AG08396 (cell line): ENCODE measurements around the gene SESN2.

ENCODE experiments used
- DNase-seq: peaks from one replicate; pipeline ENCODE4 v3.0.0; 2012; ENCODE audit warnings: low spot score, mixed read lengths

SESN2 gene

DNA sequence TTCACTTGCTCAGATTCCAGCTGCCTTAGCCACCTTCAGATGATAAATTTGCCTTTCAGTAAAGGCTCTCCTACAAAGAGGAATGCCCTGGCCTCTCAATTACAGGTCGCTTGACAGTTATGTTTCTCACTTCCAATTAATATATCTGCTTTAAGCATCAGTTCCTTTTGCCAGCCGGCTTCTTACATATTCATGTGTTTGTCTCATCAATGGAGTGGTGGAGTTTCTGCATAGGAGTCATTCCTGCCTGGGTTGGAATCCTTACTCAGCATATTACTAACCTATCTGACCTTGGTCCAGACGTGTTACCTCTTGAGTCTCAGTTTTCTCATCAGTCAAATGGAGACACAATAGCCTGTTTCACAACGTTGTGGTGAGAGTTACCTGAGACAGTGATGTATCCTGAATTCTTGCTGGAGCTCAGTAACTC lies 9.4 kb upstream of the SESN2 start:
- DNase-seq, result no peak

DNA sequence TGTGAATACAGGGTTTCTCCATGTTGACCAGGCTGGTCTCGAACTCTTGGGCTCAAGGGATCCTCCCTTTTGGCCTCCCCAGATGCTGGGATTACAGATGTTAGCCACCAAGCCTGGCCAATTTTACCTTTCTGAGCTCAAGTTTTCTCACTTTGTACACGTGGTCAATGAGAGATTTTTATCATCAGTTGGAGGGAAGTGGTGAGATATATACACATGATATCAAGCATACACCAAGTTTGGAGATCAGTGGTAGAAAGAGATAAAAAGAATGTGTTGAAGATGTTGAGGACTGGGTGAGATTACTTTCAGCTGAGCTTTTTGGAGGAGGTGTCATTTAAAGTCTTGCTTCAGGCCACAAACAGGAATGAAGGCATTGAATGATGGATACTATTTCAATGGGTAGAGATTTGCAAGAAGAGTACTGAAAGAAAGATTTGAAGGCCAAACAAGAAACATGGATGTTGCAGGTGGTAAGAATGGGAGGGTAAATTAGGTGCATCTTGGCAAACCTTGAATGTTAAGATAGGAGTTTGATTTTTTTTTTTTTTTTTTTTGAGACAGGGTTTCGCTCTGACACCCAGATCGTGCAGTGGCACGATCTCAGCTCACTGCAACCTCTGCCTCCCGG lies 3.0 kb upstream of the SESN2 start:
- no peak for DNase-seq

DNA sequence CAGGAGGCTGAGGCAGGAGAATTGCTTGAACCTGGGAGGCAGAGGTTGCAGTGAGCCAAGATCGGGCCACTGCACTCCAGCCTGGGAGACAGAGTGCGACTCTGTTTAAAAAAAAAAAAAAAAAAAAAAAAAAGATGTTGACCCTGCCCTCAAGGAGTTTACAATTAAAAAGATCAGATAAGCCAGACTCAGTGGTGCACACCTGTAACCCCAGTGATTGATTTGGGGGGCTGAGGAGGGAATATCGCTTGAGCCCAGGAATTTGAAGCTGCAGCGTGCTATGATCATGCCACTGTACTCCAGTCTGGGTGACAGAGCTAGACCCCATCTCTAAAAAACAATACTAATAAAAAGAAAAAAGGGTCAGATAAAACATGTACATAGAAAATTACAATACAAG lies 1.6 kb upstream of the SESN2 start:
- DNase-seq, result no peak

DNA sequence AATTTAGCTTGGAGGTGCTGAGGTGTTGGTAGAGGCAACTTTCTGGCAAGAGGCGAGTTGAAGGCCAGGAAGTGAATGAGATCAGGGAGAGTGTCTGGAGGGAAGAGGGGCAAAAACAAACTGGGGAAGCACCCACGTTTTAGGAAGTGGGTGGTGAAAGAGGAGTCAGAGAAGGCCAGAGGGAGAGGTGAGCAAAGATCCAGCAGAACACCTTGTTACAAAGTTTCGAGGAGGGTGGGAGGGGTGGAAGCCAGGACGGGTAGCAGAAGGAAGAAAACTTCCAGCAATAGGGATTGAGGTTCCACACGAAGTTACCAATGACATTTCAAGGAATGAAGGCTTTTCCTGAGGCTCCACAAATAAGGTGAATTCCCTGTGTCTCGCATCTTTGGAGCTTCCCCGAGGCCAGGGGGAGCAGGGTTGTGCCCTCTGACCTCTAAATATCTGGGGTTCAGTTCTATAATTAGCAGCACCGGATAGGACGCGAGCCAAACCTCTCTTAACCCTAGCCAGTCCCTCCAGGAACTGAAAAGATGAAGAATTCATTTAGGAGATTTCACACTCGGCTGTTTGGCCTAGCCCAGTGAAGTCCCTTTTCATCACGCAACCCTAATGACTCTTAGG lies 578 bp upstream of the SESN2 start:
- no peak for DNase-seq

DNA sequence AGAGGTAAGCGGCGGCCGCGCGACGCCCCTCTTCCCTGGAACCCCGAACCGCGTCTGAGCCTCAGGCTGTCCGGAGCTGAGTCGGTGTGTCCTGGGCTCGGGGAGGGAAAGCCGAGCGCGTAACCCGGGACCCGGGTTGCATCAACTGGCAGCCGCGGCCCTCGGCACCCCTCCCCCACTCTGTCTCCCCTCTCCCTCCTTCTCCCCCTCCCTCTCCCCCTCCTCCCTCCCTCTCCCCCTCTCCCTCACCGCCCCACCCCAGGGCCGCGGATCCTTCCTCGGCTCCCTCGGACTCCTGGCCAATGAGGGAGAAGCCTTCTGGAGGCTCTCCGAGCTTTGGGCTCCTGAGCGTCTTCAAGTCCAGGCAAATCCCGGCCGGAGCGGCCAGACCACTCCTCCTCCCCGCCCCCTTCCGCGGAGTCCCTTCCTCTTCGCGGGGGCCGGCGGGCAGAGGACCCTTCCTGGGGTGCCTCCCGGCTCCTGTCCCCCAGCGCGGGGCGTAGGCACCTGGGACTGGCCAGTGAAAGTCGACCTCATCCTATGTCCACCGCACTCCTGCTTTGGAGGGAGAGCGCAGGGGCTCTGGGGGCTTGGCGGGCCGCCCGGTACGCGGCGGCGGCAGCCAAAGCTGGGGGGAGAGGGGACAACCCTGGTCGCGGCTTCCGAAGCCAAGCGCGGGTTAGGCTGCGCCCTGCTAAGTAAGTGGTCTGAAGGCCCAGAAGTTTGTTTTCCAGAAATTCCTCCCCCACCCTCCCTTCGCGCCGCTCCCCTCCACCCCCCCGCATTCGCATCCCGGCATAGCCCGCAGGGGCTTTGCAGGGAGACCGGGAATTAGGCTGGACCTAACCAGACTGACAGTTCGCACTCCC lies 850 bp downstream of the SESN2 start:
- peak; percentile 82 for DNase-seq

DNA sequence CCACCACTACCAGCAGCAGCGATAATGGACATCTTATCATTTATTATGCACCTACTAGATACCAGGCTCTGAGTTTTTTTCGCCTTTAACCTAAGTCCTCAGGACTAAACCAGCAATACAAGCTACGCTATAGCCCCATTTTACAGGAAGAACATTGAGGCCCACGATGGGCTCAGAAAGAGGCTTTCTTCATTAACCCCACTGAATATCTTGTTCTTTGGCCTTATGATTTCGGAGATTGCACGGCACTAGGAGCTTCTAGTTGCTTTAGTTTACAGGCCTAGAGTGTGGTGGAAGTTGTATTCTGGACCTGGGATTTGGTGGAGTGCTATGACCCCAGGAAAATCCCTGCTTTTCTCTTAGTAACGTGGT lies 1.5 kb downstream of the SESN2 start:
- no peak for DNase-seq

DNA sequence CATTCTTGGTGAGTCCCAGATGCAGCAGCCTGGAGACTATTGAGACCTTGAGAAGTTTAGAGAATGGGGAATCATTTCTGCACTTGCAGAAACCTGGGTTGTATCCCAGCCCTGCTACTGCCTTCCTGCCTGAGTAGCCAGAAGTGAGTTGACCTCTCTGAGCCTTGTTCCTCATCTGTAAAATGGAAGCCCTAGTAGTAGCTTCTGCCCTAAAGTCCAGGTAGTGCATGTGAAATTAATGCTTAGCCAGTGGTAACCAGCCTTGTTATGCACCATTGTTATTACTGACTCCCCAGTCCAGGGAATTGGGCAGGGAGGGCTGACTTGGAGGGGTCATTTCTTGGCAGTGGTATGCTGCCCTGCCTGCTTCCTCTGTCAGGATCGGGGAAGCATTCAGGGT lies 5.6 kb downstream of the SESN2 start:
- no peak for DNase-seq

DNA sequence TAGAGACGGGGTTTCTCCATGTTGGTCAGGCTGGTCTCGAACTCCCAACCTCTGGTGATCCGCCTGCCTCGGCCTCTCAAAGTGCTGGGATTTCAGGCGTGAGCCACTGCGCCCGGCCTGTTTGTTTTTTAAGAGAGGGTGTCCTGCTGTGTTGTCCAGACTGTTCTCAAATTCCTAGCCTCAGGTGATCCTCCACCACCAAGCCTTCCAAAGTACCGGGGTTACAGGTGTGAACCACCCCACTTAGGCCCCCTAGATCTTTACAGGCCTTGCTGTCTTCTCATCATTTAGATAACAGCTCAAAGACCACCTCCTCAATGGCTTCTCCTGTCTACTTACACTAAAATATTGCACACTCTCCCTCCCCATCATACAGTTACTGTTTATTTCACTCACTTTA lies 6.3 kb downstream of the SESN2 start:
- no peak for DNase-seq

DNA sequence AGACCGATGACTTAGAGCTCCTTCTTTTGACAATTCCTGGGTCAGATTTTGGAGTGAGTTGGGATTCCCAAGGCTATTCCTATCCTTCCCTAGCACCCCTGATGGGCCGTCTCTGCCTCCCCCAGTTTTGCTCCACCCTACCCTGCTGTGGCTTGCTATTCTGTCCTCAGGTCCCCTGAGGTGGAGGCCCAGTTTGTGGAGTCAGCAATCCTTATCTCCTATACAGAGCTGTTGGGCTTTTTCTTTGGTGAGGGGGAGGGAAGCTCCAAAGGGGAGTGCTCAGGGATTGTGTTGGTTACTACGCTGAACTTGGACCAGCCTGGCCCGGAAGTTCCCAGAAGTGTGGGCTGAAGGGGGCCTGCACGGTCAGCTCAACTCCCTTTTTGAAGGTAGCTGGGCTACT lies 7.6 kb downstream of the SESN2 start:
- peak; percentile 1 for DNase-seq

DNA sequence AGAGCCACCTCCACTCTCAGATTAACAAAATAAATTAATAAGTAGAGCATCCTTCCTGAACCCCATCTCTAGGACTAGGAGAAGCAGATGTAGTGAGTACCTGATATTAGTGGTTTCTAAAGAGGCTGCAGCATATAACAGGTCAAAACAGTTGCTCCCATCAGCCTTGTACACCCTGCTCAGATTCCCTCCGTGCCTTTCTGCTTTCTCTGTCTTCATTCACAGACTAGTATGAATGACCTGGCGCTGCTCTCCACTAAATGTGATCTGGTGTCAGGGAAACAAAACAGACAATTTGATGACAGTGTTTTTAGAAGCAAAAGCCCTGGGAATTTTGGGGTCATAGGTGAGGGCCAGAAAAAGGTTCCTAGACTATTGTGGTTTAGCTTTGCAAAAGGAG lies 8.3 kb downstream of the SESN2 start:
- peak; percentile 0 for DNase-seq

DNA sequence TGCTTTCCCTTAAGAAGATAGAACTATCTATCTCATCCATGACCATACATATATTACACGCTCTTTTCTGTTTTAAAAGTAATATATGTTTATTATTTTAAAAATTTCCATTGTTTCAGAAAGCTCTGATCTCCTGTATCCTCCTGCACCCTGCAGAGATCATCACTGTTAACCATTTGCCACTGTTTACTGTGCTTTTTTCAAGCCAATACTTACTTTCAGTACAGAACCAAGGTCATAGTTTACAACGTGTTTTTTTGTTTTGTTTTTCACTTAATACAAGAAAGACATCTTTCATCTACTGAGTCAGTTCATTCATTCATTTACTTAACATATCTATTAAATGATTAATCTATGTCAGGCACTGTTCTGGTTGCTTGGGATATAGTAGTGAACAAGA lies 10.2 kb downstream of the SESN2 start:
- DNase-seq, result no peak

DNA sequence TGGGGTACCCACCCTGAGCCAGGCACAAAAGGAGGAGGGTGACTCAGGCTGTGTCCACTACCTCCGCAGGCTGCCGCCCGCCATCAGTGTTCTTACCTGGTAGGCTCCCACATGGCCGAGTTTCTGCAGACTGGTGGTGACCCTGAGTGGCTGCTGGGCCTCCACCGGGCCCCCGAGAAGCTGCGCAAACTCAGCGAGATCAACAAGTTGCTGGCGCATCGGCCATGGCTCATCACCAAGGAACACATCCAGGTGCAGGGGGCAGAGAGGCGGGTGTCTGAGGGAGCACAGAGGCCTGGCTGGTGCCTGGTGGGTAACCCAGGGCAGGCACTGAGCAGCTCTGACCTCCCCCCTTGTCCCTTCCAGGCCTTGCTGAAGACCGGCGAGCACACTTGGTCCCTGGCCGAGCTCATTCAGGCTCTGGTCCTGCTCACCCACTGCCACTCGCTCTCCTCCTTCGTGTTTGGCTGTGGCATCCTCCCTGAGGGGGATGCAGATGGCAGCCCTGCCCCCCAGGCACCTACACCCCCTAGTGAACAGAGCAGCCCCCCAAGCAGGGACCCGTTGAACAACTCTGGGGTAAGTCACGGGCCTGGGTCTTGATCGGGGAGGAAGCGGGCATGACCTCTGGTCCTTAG lies 13.0 kb downstream of the SESN2 start:
- no peak for DNase-seq

DNA sequence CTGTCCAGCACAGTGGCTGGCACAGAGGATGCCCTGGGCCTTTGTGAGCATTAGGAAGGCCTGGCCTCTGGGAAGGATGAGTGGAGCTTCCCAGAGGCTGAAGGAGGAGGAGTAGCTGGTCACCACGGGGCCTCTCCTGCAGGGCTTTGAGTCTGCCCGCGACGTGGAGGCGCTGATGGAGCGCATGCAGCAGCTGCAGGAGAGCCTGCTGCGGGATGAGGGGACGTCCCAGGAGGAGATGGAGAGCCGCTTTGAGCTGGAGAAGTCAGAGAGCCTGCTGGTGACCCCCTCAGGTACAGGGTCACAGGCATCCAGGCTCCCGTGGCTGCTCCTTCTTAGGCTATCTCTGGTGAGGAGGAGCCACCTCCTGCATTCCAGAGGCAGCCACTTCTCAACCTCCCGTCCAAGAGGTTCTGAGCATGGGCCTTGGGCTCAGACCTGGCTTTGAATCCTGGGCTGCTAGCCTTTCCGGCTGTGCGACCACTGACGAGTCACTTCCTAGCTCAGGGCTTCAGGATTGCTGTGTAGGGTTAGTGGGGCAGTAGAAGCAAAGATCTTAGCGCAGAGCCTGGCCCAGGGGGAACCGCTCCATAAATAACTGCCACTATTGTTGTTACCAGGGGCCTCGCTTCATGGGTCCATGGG lies 14.0 kb downstream of the SESN2 start:
- no peak for DNase-seq

DNA sequence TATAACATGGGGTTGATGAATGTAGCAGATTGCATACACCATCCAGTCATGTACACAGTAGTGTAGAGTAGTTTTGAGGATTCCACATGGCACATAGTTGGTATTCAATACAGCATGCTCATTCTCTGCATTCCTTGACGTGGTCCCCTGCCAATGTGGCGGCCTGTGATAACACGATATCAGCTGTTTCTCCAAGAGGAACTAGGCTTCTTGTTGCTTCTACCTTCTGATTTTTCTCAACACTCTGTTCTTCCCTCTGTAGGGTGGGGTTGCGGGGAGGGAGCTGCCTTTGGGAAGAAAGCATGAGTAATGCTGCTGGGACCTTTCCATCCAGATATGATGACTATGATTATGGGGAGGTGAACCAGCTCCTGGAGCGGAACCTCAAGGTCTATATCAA lies 19.4 kb downstream of the SESN2 start:
- DNase-seq, result no peak

DNA sequence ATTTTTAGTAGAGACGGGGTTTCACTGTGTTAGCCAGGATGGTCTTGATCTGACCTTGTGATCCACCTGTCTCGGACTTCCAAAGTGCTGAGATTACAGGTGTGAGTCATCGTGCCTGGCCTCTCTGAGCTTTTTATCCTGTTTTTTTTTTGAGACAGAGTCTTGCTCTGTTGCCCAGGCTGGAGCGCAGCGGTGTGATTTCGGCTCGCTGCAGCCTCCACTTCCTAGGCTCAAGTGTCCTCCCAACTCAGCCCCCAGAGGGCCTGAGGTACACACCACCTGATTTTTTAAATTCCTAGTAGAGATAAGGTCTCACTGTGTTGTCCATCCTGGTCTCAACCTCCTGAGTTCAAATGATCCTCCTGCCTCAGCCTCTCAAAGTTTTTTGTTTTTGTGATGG lies 20.4 kb downstream of the SESN2 start:
- no peak for DNase-seq

DNA sequence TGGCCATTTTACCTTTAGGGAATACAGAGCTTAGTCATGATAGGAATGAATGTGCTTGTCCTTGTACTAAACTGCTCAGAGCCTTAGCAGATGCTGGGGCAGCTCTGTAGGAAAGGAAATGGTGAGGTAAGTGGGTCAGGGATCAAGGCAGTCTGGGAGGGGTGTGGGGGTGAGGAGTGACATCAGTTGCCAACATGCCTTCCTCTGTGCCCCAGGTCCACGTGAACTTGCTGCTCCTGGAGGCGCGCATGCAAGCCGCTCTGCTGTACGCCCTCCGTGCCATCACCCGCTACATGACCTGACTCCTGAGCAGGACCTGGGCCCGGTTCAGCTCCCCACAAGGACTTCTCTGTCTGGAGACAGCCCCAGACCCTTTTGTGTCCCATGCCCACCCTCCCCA lies 21.2 kb downstream of the SESN2 start:
- DNase-seq, result no peak

DNA sequence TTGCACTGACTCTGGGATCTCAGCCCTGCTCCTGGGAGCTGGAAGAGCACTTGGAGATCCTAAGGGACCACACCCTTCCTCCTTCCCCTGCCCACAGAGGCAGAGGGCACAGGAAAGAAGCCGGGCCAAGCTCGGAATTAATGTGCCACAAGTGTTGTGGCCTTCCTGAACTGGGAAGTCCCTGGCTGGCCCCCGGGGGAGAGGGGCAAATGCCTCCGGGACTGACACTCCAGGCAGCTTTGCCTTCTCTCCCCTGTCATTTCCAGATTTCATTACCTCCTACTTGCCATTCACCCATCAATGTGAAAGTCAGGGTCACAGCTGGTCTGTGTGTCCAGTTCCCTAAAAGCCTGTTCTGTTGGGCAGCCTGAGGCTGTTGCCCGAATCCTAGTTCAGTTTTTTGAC lies 21.7 kb downstream of the SESN2 start:
- no peak for DNase-seq

DNA sequence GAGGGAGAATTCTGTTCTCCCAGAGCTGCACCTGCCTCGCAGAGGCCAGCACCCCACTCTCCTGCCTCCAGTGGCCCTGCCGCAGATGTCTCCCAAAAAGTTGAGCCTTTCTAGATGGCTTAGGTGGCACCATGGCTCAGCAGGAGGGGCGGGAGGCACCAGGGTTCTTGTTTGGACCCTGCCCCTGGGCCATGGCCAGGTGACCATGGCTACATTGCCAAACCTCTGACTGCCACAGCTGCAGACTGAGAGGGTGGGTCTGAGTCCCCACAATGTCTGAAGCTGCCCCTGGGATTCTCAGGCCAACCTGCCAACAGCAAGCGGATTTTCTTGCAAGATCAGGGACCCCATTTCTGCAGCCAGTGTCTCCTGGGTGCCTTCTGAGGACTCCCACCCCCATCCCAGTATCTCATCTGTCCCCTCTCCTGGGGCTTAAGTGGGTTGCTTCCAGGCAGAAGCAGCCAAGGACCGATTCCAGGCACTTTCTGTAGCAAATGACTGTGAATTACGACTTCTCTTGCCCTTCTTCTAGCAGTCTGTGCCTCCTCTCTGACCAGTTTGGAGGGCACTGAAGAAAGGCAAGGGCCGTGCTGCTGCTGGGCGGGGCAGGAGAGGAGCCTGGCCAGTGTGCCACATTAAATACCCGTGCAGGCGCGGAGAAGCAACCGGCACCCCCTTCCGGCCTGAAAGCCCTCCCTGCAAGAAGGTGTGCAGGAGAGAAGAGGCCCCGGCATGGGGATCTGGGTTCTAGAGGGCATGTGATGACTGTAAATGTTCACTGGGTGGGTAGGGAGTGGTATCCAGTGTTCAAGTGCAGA lies 22.5 kb downstream of the SESN2 start:
- no peak for DNase-seq

DNA sequence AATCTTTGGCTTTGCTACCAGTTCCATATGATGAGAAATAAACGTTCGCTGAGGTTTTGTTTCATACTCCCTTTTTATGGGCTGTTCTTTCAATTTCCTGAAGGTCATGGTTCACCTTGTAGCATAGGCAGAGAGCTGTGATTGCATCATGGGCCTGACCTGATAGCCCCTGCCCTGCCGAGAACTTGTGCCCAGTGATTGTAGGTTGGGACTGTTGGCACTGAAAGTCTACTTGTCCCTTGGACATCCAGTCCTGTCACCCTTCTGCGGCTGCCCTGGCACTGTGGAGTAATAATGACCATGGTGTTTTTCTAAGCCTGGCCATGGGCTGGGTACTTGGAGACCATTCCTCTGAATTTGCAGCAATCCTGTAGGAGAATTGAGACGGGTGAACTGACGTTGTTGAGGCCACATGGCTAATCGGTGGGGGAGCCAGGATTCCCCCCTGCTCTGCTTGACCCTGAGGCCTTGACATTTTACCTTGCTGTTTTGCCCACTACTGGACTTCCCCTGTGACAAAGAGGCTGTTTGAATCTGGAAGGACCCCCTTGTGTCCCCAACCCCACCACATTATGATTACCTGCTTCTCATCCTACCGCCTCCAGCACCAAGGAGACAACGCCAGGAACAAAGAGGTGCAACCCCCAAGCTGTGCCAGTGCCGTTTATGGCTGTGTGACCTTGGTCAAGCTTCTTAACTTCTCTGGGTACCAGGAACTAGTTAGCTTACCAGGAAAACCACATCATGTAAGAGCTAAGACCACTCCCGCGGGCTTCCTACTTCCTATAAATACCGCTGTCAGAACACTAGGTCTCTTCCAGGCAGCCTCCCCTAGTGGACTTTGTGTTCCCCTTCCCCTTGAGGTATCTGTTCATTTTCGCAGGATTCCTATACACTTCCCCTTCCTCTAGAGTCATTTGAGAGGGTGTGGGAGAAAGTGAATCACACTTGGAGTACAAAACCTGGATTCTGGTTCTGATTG lies 23.4 kb downstream of the SESN2 start:
- no peak for DNase-seq

DNA sequence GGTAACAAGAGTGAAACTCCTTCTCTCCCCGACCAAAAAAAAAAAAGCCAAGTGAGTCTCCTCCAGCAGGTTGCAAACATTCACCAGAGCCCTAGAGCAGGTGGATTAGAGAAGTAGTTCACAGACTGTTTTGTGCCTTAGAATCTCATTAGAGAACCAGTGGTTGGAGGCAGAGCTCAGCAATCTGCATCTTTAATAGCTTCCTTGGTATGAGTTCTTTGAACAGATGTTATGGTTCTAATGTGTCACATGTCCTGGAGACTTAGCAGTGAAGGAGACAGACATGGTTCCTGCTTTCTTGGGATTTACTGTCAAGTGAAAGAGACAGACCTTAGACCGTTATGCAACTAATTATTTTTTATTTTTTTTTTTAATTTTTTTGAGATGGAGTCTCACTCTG lies 26.8 kb downstream of the SESN2 start:
- DNase-seq, result no peak
